HUES48 (cell line): Measurements from ENCODE around the gene AKNAD1.

ENCODE experiments used
- H3K27ac ChIP-seq: one replicate; pipeline ENCODE4 v1.7.0; 2013; ENCODE audit warnings: low read depth, low read length, inconsistent platforms
- H3K27me3 ChIP-seq: 2 replicates; pipeline ENCODE4 v1.6.1; 2013; ENCODE audit warnings: mild to moderate bottlenecking, low read length; ENCODE audit not compliant: control insufficient read depth, insufficient read depth
- H3K36me3 ChIP-seq: 2 replicates; pipeline ENCODE4 v1.6.1; 2013; ENCODE audit warnings: low read length; ENCODE audit not compliant: control insufficient read depth, insufficient read depth
- H3K4me1 ChIP-seq: 2 replicates; pipeline ENCODE4 v1.6.1; 2013; ENCODE audit warnings: mild to moderate bottlenecking, low read length; ENCODE audit not compliant: control insufficient read depth, insufficient read depth
- H3K4me3 ChIP-seq: 2 replicates; pipeline ENCODE4 v1.5.1; 2013; ENCODE audit warnings: mild to moderate bottlenecking, low read depth, low read length
- H3K9ac ChIP-seq: 2 replicates; pipeline ENCODE4 v1.6.1; 2013; ENCODE audit warnings: mild to moderate bottlenecking, low read depth, low read length, moderate library complexity
- H3K9me3 ChIP-seq: 2 replicates; pipeline ENCODE4 v1.6.1; 2013; ENCODE audit warnings: low read length; ENCODE audit not compliant: control insufficient read depth, insufficient read depth

Gene AKNAD1

GRCh38 chr1:108779455-108779854 is 77.4 kb downstream of the AKNAD1 start:
- Histone ChIP-seq H3K4me1 (no peaks in the 10 kb centered on the region), H3K27me3 (no peaks in the 10 kb centered on the region), H3K27ac (no peak overlapping the region), H3K36me3 (peaks cover 72% of the 10 kb centered on the region), H3K9me3 (peaks cover 16% of the 10 kb centered on the region), H3K4me3 (no peak overlapping the region), H3K9ac (no peak overlapping the region)

- 0 out of 2 replicates have a peak, but pooled peaks cover under 1% of the 10 kb centered on the region for H3K9me3 ChIP-seq
- H3K27ac ChIP-seq = no peak overlapping the region
- no peaks in the 10 kb centered on the region for H3K4me1 ChIP-seq
- peaks cover 72% of the 10 kb centered on the region for H3K36me3 ChIP-seq
- no peaks in the 10 kb centered on the region for H3K27me3 ChIP-seq
- no peak overlapping the region for H3K4me3 ChIP-seq
- no peak overlapping the region for H3K9ac ChIP-seq
Measured at GRCh38 chr1:108777839-108778238, 79.1 kb downstream of the AKNAD1 start.

- Histone ChIP-seq H3K4me3 (no peak overlapping the region), H3K27me3 (no peaks in the 10 kb centered on the region), H3K9me3 (no peaks in the 10 kb centered on the region), H3K4me1 (no peaks in the 10 kb centered on the region), H3K27ac (no peak overlapping the region), H3K36me3 (peaks cover 30% of the 10 kb centered on the region), H3K9ac (no peak overlapping the region)
Measured at GRCh38 chr1:108767708-108768107, 89.2 kb downstream of the AKNAD1 start.

GRCh38 chr1:108767115-108767514 is 89.8 kb downstream of the AKNAD1 start:
- Histone ChIP-seq H3K27me3 (no peaks in the 10 kb centered on the region), H3K27ac (no peak overlapping the region), H3K4me1 (no peaks in the 10 kb centered on the region), H3K9me3 (no peaks in the 10 kb centered on the region), H3K4me3 (no peak overlapping the region), H3K36me3 (peaks cover 33% of the 10 kb centered on the region), H3K9ac (no peak overlapping the region)
